Activated CD8-positive, alpha-beta memory T cell treated with anti-CD3 and anti-CD28 coated beads, Interleukin-2, amount 50 U/mL, for 24 hours (primary cell): ENCODE measurements around the gene SLC25A44.

ENCODE experiments used
- DNase-seq: peaks from one replicate; pipeline ENCODE4 v3.0.0-alpha.2; 2020; ENCODE audit errors: extremely low read depth

The SLC25A44 gene

GRCh38 chr1:156193488-156194299 is at the start of gene SLC25A44:
TSS of gene SLC25A44 (plus strand) at chr1:156194104. CDS start at chr1:156199848, 5,744 bp downstream.
- DNase-seq: peak; percentile 91

- DNase-seq: no peak
Measured at GRCh38 chr1:156144742-156145141, 49.2 kb upstream of the SLC25A44 start.

GRCh38 chr1:156145650-156146019 is 48.3 kb upstream of the SLC25A44 start:
- no peak for DNase-seq

- DNase-seq: no peak
Measured at GRCh38 chr1:156146020-156146768, 47.7 kb upstream of the SLC25A44 start.

- no peak for DNase-seq
Measured at GRCh38 chr1:156146769-156147405, 47.0 kb upstream of the SLC25A44 start.

- no peak for DNase-seq
Measured at GRCh38 chr1:156148216-156148615, 45.7 kb upstream of the SLC25A44 start.

- DNase-seq: no peak
Measured at GRCh38 chr1:156149374-156150332, 44.3 kb upstream of the SLC25A44 start.

- no peak for DNase-seq
Measured at GRCh38 chr1:156150333-156151011, 43.4 kb upstream of the SLC25A44 start.

GRCh38 chr1:156151093-156151688 is 42.7 kb upstream of the SLC25A44 start:
- DNase-seq: no peak

GRCh38 chr1:156152628-156153027 is 41.3 kb upstream of the SLC25A44 start:
- DNase-seq: no peak

- DNase-seq: no peak
Measured at GRCh38 chr1:156153362-156153761, 40.5 kb upstream of the SLC25A44 start, which contains the start of gene SEMA4A. TSS of gene SEMA4A (plus strand) at chr1:156153585. CDS start at chr1:156154579, 994 bp downstream.

GRCh38 chr1:156154317-156154749 is 39.6 kb upstream of the SLC25A44 start:
- no peak for DNase-seq

GRCh38 chr1:156155756-156156510 is 38.0 kb upstream of the SLC25A44 start:
- DNase-seq: no peak

- DNase-seq: no peak
Measured at GRCh38 chr1:156157506-156157905, 36.4 kb upstream of the SLC25A44 start.

GRCh38 chr1:156157966-156158365 is 35.9 kb upstream of the SLC25A44 start:
- no peak for DNase-seq

GRCh38 chr1:156160000-156160742 is 33.7 kb upstream of the SLC25A44 start:
- no peak for DNase-seq

GRCh38 chr1:156160743-156161171 is 33.1 kb upstream of the SLC25A44 start:
- DNase-seq: no peak

- DNase-seq: no peak
Measured at GRCh38 chr1:156162430-156163037, 31.4 kb upstream of the SLC25A44 start.
